GM18505 (cell line): ENCODE results near the gene RALGAPA2.

ENCODE experiments used
- ATAC-seq: cut with Tn5 transposase; IDR thresholded peaks from one replicate; pipeline ENCODE4 v1.9.1; 2021; ENCODE audit not compliant: unreplicated experiment
- POLR2A ChIP-seq: IDR thresholded peaks from 4 replicates; pipeline ENCODE4 v1.6.1; 2011; ENCODE audit warnings: borderline replicate concordance; ENCODE audit not compliant: insufficient read depth, insufficient read length; ENCODE audit errors: extremely low read depth

Gene RALGAPA2

GRCh38 chr20:20709887-20710286 is 2.6 kb downstream of the RALGAPA2 start:
- no peak for ATAC-seq
- TF ChIP-seq POLR2A: no peak

- no peak for TF ChIP-seq POLR2A
- ATAC-seq: no peak
Observed at GRCh38 chr20:20706285-20706684, 6.2 kb downstream of the RALGAPA2 start.

- TF ChIP-seq POLR2A: no peak
- ATAC-seq: no peak
Observed at GRCh38 chr20:20702330-20703245, 9.9 kb downstream of the RALGAPA2 start.

GRCh38 chr20:20699917-20700316 is 12.5 kb downstream of the RALGAPA2 start:
- ATAC-seq: no peak
- no peak for TF ChIP-seq POLR2A

- TF ChIP-seq POLR2A: no peak
- no peak for ATAC-seq
Observed at GRCh38 chr20:20699144-20699543, 13.3 kb downstream of the RALGAPA2 start.

DNA sequence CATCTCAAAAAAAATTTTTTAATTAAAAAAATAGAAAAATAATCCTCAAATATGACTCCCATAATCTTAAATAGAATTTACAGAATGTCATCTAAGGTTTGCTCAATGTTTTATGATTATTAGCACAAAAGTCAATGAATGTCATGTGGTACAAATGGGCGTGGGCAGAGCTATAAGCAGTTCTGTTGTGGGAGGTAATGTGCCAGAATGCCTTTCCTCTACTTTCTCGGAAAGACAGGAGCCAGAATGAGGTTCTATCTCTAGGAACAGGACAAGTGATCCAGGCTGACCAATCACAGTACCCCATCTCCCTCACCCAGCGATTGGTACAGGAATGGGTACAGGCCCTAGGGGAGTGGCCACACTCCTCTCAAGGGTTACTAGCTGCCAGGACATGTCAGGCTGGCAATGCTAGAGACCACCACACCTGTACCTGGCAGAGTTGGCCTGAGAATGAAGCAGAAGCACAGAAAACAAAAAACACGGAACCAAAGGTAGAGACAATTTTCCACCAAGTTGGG is 15.1 kb downstream of the RALGAPA2 start:
- ATAC-seq: no peak
- no peak for TF ChIP-seq POLR2A

DNA sequence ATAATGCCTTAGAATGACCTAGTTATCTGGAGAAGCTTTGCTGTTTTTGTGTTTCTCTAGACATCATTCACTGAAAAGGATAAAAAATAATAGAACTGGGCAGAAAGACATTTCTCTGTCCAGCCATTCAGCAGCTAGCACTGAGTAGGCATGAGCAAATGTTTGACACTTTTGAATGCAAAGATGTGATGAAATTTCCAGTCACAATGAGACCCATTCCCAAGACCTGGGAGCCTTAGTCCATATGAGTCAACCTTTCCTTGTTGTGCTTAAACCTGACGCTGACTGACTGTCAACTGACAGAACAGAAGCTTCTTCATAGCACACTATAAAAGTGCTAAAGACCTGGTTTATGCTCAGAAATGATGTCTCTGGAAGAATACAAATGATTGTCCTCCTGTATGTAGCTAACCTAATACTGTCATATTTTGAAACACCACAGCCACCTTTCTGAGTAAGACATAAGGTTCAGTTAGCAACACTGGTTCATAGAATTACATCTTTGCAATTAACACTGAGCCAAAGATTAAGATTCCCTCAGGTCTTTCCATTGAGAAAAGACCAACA is 17.1 kb downstream of the RALGAPA2 start:
- no peak for ATAC-seq
- no peak for TF ChIP-seq POLR2A

GRCh38 chr20:20694591-20694990 is 17.9 kb downstream of the RALGAPA2 start:
- no peak for TF ChIP-seq POLR2A
- ATAC-seq: no peak

DNA sequence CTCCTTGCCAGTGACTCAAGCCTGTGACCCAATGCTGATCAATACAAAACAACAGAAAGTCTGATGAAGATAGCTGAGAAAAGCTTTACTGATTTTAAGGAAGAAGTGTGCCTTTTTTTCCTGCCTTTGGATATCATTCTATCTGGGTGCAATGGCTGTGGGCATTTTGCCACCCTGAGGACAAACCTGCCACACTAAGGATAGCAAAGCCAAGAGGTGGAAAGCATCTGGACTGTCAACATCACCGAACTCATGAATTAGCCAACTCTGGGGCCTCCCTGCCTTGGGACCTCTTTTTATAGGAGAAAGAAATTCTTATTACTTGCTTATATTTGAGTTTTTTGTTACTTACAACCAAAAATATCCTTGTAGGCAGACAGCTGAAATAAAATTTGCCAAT is 19.9 kb downstream of the RALGAPA2 start:
- ATAC-seq: no peak
- TF ChIP-seq POLR2A: no peak

DNA sequence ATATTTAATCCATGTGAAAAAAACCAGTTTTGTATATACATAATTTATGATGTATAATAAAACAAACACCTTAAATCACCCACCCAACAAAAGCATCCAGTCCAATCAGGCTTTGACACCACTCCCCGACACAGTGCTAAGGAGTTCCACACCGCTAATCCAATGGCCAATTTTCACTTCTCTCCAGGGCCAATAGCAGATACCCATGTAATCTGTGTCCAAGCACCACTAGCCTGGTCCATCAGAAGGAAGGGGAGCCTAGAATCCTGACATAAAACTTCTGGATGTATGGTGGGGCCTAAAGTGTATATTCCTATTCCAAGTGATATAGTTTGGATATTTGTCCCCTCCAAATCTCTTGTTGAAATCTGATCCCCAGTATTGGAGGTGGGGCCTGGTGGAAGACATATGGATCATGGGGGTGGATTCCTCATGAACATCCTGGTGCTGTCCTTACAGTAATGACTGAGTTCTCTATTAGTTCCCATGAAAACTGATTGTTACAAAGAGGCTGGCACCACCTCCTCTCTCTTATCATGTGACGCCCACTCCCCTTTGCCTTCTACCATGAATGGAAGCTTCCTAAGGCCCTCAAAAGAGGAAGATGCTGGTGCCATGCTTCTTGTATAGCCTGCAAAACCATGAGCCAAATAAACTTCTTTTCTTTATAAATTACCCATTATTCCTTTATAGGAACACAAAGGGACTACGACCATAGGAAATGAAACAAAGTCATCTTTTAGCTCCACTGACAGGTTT is 20.8 kb downstream of the RALGAPA2 start:
- peak; percentile 56 for ATAC-seq
- no peak for TF ChIP-seq POLR2A

- TF ChIP-seq POLR2A: no peak
- ATAC-seq: peak; percentile 91
Observed at GRCh38 chr20:20690676-20691476, 21.6 kb downstream of the RALGAPA2 start.

GRCh38 chr20:20687319-20687718 is 25.1 kb downstream of the RALGAPA2 start:
- no peak for ATAC-seq
- TF ChIP-seq POLR2A: no peak

DNA sequence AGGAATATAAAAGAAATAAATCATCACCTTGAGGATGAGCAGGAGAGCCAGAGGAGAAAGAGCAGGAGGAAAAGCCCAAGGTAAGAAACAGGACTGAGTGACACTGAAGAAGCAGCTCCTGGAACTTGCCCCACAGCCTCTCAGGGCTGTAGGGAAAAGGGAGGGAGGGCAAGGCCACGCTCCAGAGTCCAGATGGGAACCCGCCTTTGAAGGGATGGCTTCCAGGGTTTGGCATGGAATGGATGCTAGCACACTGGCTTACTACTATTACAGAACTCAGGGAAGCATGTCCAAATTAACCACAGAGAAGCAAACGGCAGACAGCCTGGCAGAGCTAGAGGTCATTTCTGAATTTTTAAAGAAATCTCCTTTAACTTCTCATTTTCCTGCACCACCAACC is 26.8 kb downstream of the RALGAPA2 start:
- no peak for TF ChIP-seq POLR2A
- no peak for ATAC-seq

- no peak for TF ChIP-seq POLR2A
- no peak for ATAC-seq
Observed at GRCh38 chr20:20683481-20684321, 28.7 kb downstream of the RALGAPA2 start.
